GM12872 (cell line): ENCODE measurements around the gene GMDS.

Experiments used
- TF ChIP-seq, protein P1 (sequence below): IDR thresholded peaks from 3 replicates; pipeline ENCODE4 v1.5.1; 2011; ENCODE audit warnings: low read depth, mild to moderate bottlenecking, low read length, moderate library complexity; ENCODE audit not compliant: insufficient read depth

GMDS gene

DNA sequence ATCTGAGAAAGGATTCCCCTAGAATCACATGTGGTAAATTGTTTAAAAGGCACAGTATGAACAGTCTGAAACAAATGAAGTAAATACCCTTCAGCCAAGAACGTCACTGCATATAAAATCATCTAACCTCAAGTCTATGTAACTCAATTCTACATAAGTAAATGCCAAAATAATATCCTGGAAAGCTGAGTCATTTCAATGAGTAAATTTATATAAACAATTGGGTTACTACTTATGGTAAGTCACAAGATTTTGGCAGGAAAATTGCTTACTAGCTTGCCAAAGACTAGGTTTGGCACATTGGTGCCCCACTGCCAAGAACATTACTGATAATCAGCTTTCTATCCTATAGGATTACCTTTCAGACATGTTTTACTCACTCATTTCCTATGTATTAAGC is 8.4 kb downstream of the GMDS start:
- TF ChIP-seq, protein P1, sequence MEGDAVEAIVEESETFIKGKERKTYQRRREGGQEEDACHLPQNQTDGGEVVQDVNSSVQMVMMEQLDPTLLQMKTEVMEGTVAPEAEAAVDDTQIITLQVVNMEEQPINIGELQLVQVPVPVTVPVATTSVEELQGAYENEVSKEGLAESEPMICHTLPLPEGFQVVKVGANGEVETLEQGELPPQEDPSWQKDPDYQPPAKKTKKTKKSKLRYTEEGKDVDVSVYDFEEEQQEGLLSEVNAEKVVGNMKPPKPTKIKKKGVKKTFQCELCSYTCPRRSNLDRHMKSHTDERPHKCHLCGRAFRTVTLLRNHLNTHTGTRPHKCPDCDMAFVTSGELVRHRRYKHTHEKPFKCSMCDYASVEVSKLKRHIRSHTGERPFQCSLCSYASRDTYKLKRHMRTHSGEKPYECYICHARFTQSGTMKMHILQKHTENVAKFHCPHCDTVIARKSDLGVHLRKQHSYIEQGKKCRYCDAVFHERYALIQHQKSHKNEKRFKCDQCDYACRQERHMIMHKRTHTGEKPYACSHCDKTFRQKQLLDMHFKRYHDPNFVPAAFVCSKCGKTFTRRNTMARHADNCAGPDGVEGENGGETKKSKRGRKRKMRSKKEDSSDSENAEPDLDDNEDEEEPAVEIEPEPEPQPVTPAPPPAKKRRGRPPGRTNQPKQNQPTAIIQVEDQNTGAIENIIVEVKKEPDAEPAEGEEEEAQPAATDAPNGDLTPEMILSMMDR = no peak

DNA sequence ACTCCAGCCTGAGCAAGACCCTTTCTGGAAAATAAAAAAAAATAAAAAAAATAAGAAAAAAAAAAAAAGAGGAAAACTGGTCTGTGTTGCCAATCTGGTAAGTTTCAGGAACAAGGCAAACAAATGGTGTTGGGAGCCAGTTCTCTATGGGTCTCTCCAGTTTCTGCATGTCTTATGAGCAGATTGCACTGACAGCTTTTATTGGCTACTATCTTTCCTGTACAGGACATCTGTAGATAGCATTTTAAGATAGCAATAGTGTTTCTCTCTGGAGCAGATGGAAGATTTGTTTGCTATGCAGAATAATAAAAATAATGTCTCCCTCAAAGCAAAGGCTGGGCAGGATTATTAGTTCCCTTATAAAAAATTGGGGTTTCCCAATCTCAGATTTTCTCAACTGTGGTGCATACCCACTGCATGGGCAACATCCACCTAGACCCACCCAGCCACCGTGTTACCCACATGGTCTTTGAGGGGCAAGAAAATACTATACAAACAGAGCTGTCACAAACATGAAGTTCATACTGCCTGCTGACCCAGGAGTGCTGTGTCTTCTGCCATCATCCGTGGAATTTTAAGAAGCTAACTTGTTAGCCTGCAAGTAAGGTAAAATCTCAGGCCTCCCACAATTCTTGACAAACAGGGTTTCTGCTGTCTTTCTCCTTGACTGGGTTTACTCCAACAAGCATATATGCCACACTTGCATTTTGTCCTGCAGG is 9.5 kb downstream of the GMDS start:
- TF ChIP-seq, protein P1 = no peak

DNA sequence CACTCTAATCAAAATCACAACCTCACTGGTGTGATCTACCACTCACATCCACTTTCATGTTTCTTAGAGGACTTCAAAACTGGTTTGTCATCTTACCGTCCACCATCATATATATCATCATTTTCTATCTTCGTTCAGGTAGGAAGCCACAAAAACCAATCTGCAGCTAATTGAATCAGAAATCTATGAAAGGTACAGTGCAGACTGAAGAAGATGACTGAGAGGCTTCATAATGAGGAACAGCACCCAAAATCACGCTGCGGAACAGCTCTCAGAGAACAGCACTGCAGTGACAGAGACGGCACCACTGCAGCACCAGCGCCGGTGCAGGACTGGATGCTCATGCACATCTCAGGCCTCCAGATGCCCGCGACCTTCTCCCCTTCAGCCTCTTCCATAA is 13.0 kb downstream of the GMDS start:
- TF ChIP-seq, protein P1 = no peak

DNA sequence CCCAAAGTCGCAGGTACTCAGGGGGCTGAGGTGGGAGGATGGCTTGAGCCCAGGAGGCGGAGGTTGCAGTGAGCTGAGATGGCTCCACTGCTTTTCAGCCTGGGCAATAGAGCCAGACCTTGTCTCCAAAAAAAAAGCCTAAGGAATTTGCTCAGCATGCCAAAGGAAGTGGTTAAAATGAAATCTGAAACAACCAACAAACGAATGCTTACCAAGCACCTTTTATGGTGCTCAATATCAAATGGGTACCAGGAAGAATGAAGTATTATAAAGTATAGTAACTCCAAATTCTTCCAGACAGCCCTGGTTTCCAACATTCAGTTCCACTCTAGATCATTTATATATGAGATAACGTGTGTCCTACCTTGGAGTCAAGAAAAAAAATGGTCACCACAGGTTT is 14.0 kb downstream of the GMDS start:
- TF ChIP-seq, protein P1 = no peak

DNA sequence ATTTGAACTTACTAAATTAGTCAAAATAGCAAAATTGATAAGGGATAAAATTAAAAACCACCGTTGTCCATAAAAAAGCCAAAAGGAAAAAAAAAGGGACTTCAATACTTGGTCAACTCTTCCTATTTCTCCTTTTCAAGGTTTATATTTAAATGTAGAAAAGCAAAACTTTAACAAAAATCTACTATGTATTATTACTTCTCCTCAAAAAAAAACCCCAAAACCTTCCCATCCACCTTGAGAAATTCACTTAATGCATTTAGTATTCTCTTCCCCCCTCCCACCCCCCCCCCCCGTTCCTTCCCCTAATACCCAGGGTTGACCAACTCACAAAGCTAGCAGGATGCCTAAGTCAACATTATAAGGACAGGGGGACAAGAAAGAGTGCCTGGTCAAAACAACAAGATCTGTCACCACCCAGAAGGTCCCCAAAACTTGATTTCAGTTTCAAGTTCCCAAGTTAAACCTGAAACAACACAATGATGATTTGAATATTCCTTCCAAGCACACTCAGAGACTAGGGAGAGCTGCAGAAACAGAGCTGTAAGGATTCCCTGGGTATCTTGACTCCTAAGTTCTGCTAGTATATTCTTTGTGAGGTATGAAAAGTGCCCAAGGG is 14.6 kb downstream of the GMDS start:
- TF ChIP-seq, protein P1 = no peak

DNA sequence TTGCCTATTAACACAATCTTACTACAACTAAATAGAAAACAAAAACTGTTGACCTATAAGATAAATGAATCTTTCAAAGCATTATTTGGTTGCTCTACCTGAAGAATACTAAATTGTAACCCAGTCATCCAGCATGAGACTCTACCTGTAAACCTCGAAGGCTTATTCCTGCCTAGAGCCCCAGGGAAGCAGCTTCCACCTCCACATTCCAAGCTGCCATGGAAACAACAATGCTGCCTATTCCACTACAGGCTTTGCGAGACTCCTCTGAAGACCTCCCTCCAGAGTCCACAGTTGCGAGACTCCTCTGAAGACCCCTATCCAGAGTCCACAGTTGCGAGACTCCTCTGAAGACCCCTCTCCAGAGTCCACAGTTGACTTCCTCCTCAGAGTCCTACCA is 15.7 kb downstream of the GMDS start:
- TF ChIP-seq, protein P1 = no peak

DNA sequence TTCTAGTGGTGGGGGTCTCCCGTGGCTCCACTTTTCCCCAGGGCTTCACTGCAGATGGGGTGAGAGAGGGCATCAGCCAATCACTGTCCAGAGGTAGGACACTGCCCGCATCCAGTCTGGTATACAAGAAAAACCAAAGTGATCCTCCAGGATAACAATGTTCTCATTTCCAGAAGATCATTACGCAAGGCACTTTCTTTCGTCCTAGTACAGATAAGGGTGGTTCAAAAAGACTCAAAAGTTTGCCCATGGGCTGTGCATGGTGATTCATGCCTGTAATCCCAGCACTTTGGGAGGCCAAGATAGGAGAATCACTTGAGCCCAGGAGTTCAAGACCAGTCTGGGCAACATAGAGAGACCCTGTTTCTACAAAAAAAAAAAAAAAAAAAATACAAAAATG is 16.4 kb downstream of the GMDS start:
- TF ChIP-seq, protein P1 = no peak
